ENCODE results near the gene AKT3.

AKT3 gene

DNA sequence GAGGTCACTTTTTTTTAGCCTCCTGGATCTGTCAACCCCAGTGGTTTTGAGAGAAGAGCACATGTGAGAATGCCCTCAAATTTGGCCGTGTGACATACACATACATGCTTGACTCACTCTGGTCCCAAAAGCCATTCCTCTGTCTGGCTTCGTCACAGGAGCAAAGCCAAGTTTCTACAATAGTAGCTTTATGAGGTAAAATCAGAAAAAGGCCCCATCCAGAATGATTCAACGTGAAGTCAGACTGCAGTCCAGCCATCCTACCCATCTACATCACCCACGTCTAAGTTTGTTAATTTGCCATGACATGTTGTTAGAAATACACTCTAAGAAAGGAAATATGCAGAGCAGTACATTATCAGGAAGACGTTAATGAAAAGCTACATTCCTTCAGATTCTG, 349.0 kb downstream of the AKT3 start:
- DNase-seq: no peak

DNA sequence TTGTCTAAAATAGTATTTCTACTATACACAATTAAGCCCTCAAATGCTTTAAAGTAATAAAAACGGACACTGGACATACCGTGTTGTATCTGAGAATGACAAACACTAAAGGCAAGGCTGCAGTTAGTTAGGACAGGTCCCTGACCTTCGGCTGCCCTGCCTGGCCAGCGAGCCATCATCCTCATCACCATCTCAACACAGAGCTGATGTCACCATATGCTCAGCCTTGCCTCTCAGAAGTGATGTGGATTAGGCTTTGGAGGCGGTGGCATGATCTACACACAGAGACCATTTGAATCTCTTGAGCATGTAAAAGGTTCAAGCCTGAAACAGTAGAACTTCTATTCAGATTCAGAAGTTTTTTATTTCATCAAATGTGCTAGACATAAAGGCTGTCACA, 349.5 kb downstream of the AKT3 start:
- no peak for DNase-seq

DNA sequence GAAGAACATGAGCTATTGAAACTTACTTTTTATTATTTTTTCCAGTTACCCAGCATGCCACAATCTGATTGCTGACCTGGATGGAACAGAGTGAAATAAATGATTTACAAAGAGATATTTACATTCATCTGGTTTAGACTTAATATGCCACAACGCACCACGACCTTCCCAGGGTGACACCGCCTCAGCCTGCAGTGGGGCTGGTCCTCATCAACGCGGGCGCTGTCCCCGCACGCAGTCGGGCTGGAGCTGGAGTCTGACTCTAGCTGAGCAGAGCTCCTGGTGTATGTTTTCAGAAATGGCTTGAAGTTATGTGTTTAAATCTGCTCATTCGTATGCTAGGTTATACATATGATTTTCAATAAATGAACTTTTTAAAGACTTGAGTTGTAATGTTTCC, 350.3 kb downstream of the AKT3 start:
- no peak for DNase-seq

DNA sequence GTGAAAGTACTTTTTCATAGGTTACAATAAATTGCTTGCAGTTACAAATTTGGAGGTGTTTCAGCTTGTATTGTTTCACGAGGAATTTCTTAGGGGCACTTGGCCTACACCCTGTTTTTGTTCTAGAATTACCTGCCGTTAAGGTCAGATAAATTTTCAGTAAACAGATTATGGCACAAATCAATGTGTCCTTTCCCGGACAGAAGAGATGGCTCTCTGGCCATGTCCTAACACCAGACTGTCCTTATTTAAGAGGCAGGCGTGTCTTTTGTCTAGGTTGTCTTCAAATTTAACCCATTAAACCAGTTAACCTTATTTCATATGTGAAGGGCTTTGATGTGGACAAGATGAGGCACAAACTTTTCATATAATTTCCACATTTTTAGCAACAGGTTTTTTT, 350.8 kb downstream of the AKT3 start:
- no peak for DNase-seq

DNA sequence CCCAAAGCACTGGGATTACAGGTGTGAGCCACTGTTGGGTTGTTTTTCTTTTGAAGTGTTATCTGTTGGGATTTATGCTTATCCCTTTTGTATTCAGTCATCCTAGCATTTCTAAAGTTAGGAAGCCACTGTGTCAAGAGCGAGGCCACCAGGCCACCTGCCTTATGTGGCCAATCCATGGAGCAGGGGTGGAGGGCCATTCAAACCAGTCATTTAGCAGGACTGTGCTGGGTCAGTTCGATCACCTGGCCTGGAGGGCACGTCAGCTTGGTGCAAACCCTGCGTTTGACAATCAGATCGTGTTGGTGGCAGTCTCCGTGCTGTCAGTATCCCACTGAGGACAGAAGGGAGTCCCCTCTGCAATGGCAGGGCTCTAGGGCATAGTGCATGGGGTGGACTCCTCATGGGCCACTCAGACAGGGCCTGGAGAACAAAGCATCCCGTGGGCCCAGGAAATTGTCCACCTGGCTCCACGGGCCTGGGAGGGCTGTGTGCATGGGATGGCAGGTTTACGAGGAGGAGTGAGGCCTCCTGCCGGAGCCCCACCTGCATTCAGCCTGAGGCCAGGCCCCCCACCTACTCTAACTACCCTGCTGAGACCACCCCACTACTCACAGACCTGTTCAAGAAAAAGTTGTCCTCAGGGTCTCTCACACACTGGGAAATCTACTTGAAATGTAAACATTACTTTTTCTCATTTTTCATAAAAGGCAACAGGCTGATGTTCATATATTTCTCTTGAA, 351.9 kb downstream of the AKT3 start:
- DNase-seq: no peak

DNA sequence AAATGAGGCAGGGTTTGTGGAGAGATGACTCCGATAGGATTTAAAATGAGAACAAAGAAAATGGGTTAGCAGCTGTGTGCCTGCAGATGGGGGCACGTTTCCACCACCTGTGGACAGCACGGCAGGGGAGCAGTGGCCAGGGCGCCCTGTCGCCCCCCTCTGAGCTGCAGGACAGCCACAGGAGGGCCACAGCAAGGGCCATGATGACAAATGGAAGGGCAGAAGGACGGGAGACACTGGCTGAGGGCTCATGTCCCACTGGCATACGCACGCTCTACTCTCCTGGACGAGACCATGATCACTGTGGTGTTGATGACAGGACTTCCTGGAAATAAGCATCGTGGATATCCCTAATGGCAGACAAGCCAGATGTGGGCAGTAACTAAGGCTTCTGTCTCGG, 353.2 kb downstream of the AKT3 start:
- DNase-seq: no peak

DNA sequence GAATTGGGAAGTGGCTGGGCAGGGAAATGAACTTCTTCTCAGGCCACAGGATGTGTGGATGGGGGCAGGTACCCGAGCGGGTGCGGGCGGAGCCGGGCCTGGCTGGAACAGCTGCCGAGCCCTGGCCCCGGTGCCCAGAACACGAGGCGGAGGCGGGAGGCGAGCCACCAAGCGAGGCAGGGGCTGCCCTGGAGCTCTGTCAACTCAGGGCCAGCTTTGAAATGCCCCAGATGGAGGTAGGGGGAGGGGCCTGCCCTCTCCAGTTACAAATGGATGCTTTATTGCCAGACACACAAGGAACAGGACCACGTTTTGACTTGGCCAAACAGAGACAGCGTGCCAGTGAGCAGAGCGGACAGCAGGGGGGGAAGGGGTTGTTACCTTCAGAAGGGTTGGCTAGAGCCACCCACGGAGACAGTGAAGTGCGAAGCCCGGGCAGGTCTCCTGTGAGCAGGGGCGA, 353.8 kb downstream of the AKT3 start:
- DNase-seq: no peak

DNA sequence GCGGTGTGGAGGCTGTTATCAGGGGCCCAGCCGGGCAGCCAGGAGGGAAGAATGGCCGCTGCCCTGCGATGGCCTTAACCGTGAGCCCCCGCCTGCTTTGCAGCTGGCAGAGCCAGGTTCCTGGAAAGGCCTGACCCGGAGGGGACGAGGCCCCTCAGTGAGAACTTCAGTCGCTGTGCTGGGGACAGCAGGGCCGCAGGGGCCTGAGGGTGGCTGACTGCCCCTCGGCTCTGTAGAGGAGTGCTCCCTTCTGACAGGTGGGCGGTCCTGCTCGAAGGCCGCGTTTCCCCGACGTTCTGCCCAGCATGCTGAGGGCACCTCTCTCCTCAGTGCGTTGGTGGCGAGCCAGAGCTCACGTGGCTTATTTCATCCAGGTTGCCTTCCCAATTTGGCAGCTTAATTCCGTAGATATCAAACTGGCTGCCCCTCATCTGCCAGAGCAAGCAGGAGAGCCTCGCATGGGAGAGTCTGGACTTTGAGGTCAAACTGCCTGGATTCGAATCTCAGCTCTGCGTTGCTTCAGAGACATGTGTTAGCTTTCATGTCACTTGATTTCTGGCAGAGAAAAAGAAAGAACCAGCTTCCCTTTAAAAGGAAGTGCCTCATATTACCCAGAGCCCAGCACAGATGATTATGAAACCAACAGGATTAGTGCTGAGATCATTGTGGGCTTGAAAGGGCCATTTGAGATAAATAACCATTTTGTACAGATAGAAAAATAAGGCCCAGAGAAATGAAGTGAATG, 354.4 kb downstream of the AKT3 start:
- no peak for DNase-seq

DNA sequence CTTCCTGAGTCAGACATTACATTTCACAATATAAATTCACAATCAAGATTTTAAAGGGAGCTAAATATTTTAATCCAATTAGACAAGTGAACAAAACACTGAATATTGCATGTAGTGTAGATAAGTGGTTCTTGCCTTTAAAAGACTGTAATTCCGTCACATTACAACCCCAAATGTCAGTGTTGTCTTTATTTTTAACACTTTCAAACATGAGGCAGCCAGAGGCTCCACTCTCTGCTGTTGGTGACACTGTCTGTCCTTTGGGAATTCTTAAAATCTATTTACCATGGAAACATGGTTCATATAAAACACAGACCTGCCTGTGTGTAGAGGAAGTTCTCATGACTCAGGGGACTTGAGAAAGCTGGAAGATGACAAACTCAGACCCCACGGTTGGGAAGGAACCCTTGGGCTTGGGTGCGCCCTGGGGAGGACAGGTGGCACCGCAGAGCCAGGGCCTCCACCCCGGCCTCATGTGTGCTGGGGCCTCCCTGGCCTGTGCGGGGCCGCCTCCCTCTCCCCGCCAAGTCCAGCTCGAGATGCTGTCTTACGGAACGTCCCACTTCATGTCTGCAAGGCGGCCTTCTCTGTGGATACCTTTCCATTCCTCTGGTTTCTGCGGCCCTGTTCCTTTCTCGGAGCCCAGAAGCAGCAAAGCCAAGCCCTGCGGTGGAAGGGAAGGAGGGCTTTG, 355.2 kb downstream of the AKT3 start:
- DNase-seq: no peak

DNA sequence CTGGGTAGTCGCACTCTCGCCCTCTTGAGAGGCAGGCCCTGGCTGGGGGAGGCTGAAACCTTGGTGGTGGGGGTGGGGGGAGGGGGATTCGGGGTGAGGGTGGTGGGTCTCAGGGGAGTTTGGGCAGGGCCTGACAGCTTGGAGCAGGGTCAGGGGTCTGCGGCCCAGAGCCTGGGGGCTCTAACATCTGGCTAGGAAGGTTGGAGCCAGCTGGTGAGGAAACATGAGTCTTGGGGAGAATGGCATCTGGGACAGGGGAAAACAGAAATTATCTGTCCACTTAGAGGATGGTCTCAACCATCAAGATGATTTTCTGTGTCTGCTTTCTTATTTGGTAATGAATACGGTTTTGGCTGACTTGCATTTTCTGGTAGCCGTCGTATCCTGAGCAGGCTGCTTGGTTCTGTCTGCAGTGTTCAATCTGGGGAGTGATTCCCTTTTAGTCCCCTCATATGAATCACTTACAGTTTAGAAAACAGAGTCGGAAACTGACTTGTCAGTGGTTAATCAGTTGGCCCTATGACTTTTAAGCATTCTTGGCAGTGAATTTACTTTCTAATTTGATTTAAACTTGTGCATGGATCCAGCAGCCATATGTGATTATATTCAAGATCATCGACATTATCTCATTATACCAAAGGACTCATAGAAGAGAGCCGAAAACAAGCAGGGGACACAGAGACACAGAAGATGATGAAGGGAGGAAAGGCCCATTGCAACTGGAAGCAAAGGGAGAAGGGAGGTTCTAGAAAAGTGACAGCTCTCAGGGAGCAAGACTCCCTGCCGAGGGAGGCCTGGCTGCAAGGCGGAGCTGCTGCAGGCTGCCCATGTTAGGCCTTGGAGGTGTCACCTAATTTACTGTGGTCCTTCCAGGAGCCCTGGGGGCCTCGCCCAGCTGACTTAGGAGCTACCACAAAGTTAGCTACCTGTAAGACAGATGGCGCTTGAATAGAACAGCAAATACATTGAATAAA, 356.6 kb downstream of the AKT3 start:
- no peak for DNase-seq

DNA sequence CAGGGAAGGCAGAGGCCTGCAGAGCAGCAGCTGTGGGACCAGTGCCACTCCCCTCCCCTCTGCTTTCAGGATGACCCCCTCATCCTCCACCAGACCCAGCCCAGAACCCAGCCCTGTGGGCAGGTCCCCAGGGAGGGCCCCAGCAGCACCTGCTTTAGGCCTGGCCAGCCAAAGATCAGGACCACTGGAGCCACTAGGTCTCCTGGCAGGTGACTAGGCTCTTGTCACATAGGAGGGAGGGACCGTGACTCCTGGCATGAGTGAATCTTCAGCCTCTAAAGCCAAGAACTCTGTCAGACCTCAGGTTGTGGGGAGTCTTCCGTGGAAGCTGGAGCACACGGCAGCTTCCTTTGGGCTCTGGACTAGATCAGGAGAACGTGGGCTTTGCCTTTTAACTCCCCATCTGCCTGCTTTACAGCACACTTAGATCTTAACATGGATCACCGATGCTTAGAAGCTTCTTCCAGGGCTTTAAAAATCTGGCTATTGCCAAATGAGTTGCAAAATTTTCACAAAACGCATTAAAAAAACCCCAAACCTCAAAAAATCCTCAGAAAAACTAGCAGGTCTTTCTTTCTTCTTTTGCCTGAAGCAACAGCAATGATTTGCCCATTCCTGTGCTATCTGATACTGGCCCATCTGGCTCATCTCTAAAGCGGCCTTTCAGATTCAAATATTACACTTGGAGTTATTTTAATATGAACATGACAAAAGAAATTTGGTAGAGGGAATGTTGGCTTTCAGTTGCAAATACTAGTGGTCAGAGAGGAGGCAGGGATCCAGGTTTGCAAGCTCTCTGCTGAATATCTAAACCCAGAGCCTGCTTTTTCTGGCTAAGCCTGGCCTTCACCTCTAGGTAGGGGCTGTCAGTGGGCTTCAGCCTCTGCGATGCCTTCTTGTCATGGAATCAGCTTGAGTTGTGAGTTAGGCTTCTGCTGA, 359.0 kb downstream of the AKT3 start:
- DNase-seq: no peak

DNA sequence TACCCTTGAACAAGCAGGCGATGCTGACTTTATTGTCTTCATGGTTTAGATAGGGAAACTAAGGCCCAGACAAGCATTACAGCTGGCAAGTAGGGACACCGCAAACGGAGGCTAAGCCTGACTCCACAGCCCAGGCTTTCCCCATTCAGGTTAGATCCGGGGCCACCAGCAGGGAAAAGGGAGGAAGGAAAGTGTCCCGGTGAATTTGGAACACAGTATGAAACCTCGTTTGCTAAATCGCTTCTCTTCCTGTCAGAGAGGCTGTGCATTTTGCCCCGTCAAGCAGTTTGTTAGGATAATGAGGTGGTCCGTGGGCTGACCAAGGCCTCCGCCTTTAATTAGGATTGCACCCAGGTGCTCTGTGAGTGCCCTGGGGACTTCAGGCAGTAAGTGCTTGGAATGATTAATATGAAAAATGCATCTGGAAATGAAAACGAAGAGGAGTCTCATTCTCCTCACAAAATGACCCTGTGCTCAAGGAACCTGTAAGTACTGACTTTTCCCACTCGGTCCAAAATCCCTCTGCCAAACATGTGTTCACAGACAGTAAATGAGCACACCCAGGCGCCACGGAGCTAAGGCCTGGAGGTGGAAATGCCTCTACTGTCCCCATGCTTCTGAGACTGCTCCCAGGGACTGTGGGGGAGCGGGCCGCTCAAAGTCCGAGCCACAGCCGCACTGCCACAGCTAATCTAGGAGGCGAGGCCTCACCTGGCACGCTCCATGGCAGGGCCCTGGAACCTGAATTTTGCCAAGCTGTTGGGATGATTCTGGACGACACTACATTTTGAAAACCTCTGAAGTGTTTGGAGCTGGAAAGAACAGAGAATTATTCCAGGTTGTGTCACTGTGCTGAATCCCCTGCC, 360.1 kb downstream of the AKT3 start:
- DNase-seq: no peak

DNA sequence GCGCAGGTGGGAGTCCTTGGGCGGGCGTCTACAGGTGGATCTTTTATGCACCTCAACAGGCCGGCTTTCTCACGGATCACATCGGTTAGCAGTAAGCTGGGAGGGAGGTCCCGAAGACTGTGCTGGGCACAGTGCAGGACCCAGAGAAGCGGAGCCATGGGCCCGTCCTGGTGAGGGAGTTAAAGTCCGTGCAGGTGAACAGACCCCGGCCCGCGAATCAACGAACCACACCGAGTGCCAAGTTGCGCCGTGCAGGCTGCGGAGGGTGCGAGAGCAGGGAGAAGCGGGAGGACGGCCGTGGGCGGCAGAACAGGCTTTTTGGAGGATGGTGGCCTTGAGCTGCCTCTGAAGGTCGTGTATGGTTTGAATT, 360.9 kb downstream of the AKT3 start:
- no peak for DNase-seq

DNA sequence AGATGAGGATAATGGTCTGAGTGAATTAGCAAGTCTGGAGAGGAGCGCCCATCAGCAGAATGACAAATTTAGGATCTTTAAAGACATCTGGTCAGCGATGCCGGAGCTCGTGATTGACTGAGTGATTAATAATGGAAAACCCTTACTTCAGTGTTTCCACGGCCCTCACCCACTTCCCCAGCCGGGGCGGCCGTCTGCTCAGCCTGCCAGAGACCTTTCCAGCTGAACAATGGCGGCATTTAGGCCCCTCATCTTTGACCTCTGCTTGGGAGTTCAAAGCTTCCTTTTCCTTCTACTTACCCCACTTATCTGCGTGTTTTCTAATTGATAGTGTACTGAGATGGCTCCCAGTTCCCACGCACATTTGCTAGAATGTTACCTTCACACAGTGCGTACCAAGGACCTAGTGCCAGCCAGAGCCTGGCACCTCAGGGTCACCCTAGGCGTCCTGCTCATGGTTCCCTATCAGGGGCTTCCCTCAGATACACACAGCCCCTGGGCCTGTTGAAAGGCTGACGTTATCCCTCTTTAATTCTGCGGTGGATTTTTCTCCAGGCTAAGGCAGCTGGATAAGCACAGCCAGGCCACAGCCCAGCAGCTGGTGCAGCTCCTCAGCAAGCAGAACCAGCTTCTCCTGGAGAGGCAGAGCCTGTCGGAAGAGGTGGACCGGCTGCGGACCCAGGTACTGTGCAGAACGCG, 361.4 kb downstream of the AKT3 start:
- DNase-seq: no peak

DNA sequence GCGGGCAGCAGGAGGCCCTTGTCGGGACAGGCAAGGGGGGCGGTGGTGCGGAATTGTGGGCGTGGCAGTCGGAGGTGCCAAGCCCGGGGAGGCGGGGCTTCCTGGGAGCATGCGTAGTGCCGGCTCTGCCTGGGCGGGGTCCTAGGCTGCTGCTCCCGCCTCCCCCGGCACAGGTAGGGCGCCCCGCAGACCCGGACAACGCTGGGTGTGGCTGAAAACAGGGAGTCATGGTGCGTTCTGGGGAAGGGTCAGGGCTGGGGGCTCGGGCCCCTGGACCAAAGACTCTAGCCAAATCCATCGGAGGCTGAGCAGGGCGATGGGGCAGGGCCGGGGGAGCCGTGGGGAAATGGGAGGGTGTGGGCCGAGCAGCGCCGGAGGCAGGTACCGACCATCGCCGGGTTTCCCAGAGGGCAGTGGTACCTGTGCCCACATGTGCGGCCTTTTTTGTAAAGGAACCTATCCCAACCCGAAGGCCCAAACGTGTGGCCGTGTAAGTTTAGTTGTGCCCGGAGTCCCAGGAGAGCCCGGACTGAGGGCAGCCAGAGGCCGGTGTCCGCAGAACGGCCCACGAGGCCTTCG, 362.3 kb downstream of the AKT3 start:
- no peak for DNase-seq

DNA sequence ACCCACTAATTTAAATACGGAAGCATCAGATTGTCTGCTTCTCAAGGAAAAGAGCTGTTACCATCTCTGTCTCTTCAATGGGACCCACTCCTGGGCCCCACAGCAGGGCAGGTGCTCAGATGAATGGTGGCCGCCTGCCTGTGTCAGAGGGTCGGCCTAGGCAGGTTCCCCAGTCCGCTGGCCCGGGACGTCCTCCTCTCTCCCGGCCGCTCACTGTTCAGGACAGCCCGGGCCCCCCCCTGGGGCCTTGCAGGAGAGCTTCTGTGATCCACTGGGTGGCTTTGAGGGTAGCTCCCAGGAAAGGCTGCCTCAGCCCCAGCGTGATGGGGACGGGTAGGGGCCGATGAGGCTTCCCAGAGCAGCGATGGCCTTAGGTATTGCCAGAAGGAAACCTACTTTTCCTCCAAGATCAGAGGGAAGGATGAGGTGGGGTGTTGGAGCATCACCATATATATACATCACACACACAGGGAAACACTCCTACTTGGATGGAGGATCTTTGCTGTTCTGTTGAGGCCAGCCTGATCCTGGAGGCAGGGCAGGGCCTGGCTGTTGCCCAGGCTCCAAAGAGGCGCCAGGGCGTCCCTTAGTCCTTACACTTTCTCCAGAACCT, 362.9 kb downstream of the AKT3 start:
- DNase-seq: no peak

DNA sequence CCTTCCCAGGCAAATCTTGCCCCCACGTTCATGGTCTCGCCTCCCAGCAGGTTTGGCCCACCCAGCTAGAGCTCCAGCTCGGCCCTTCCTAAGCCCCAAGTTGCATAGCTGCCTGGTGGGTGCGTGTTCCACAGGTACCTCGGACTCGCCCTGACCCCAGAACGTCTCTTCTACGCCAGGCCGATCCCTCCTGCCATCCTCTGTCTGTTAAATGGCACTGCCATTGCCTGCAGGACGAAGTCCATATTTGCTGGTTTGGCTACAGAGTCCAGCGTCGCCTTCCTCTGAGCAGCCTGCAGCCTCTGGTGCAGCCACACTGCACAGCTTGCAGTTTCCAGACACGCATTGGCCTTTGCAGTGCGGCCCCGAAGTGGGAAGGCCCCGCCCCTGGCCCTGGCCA, 366.1 kb downstream of the AKT3 start:
- no peak for DNase-seq

DNA sequence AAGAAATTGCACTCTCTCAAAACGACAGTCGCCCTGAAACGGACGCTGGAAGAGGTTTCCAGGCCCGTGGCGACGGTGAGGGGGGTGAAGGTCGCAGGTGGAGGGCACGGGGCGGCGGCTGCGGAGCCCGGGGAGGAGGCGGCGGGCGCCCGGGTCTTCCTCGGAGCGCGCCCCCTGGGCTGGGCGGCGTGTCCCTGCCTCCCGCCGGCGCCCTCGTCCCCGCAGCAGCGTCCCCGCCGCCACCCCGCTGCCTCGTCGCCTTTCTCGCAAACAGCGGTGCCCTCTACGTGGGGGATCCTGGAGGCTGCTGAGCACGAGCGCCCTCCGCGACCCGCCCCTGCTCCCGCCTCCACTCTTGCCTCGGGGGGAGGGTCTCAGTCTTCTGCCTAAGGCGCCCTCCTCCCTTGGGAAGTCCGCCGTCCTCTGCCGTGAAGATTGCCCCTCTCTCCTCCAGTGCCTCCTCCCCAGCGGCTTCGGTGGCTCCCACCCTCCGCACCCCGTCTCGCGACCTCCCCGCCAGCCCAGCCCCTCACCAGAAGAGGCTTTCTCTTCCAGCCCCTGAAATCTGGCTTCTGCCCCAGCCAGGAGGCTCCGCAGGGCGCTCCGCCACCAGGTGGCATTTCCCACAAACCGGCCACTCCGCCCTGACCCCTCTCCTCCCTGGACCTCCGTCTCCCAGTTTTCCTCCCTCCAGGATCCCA, 366.8 kb downstream of the AKT3 start:
- no peak for DNase-seq
